GM21717 (cell line): ENCODE measurements around the gene SNU13.
"Not testable (repeated sequence)": the region's sequence is repeated elsewhere in the genome, so short reads cannot be mapped to it uniquely, and the experiment has no call there.

Experiments used
- ATAC-seq: cut with Tn5 transposase; IDR thresholded peaks from one replicate; pipeline ENCODE4 v1.9.1; 2021; ENCODE audit warnings: mild to moderate bottlenecking, moderate library complexity; ENCODE audit not compliant: unreplicated experiment

The SNU13 gene

GRCh38 chr22:41647771-41648170, 40.9 kb downstream of the SNU13 start:
- no peak for ATAC-seq

- ATAC-seq = no peak
These were observed 46.1 kb downstream of the SNU13 start for GRCh38 chr22:41642331-41643110.

GRCh38 chr22:41641854-41642253, 46.8 kb downstream of the SNU13 start:
- no peak for ATAC-seq

- no peak for ATAC-seq
These were observed 49.9 kb downstream of the SNU13 start for GRCh38 chr22:41638748-41639147.

- no peak for ATAC-seq
These were observed 50.5 kb downstream of the SNU13 start for GRCh38 chr22:41638124-41638523.

GRCh38 chr22:41637623-41638022, 51.0 kb downstream of the SNU13 start:
- ATAC-seq = not testable (repeated sequence)

GRCh38 chr22:41636467-41636866, 52.2 kb downstream of the SNU13 start:
- ATAC-seq = no peak

GRCh38 chr22:41634610-41635009, 54.1 kb downstream of the SNU13 start:
- ATAC-seq = not testable (repeated sequence)

GRCh38 chr22:41631615-41632014, 57.1 kb downstream of the SNU13 start:
- ATAC-seq = not testable (repeated sequence)

- not testable (repeated sequence) for ATAC-seq
These were observed 57.6 kb downstream of the SNU13 start for GRCh38 chr22:41631115-41631514.

GRCh38 chr22:41625577-41625976, 63.1 kb downstream of the SNU13 start:
- no peak for ATAC-seq
